MV-4-11 (cell line): ENCODE measurements around the gene RSPO4.
"Not testable (repeated sequence)": the region's sequence is repeated elsewhere in the genome, so short reads cannot be mapped to it uniquely, and the experiment has no call there.

Experiments
- DNase-seq: peaks from one replicate; lab custom pipeline; 2025; lab: John Stamatoyannopoulos, UW

The RSPO4 gene

DNA sequence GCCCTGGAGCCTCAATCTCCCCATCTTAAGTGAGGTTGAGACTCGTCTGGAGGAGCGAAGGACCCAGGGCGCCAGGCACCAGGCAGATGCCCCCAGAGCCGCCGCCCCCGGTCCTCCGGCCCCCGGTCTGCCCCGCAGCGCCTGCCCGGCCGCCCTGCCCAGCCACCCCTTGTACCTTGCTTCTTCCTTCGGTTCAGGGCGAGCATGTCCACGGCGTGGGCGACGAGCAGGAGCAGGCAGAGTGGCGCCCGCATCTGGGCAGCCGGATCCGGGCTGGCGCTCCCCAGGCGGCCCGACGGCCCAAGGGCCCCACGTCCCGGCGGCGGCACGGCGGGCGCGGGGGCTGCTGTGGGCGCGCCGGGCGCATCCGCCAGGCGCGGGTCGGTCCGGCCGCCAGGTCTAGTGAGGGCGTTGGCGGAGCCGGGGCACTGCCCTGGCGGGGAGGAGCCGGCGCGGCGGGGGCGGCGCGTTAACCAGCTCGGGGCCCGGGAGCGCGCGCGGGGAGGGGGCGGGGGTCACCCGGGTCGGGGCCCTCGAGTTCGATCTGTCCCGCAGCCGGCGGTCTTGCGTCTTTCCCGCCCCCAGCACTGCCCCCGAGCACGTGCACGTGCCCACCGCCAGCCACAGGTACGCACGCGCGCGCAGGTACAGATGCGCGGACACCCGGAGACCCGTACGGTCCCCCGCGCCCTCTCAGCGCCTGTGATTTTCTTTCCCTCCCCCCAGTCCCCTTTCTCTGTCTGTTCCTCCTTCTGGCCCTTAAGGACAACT lies at the start of gene RSPO4:
Gene RSPO4 (minus strand): TSS at position 401 of the 771 bp plus-strand sequence. CDS start 147 bp downstream, at position 254.
- DNase-seq = no peak

DNA sequence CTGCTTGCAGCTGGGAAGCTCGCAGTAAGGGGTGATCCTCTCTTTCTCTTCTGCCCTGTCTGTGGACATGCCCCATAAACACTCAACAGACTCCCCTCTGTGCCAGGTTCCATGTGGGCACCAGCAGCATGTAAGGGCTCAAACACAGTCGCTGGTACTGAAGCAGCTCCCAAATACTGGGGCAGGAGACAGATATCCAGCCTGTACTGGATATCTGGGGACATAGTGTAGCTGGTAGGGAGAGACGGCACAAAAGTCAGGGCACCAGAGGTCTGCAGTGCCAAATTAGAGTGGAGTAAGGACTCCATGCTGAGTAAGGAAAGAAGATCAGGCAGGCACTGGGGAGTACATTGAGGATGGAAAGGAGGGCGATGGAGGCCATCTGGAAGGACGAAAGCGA lies 48.3 kb upstream of the RSPO4 start:
- no peak for DNase-seq

DNA sequence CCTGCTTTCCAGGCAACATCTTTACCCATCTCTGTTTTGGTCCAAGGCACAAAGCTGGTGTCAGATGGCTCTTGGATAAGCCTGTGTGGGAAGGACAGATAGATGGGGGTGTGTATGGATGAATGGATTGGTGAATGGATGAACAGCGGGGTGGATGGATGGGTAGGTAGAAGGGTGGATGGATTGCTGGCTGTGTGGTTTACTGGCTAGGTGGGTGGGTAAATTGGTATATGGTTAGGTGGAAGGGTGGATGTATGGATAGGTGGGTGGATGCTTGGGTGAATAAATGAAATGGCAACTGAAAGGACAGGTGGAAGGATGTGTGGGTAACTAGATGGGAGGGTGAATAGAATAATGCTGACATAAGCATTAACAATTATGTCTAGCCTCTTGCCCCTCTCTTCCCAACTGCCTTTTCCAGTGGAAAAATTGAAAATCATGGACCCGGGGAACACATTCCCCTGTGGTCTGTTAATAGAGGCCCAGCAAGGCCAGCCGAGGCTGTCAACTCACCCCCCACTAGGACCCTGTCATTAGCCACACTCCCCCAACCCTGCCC lies 43.8 kb upstream of the RSPO4 start:
- DNase-seq = no peak

DNA sequence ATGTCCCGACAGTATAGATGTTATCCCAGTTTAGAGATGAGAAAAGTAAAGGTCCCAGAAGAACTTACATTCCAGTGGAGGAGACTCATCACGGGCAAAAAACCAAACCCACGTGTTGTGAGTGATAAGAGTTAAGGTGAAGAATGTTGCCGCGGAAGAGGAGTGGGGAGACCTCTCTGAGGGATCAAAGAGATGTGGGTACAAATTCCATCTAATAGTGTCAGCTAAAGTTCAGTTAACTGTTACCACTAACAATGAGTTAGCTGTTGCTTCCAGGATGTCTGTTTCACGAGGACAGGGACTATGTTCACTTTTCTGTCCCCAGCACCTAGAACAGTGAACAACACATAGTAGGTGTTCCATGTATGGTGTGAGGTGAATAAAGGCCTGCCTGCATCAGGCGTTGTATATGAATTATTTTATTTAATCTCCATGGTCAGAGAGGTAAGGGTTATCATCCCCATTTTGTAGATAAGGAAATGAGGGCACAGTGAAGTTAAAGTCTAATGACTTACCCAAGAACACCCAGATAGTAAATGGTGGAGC lies 39.8 kb upstream of the RSPO4 start:
- no peak for DNase-seq

DNA sequence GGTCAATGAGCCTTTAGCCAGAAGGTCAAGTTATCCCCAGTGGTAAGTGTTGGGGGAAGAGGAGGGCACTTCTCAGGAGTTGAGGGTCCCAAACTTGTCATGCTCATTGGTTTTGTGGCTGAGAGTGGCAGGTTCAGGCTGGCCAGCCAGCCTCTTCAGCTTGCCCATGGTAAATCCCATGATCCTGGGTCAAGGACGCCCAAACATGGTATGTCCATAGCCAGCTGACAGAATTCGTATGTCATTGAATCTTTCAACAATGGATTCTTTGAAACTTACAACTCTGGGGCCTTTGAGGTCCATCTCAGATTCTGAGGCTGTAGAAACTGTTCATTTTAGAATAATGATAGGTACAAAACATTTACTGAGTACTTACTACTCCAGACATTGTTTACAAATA lies 36.1 kb upstream of the RSPO4 start:
- no peak for DNase-seq

DNA sequence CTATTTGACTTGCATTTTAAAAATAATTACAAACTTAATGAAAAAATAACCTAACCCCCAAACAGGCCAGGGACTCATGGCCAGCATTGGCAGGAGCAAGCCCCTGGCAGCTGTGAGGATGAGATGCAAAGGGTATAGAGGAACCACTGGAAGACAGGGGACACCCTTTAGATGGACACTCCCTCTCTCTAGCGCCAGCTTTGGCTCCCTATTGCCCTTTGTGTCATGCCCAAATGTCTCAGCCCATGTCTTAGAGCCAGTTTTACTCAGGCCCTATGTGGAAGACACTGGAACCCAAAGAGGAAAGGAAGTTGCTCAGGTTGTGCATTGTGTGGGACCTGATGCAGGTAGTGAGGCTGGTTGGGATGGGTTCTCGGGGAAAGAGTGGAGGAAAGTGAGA lies 34.9 kb upstream of the RSPO4 start:
- DNase-seq = no peak

DNA sequence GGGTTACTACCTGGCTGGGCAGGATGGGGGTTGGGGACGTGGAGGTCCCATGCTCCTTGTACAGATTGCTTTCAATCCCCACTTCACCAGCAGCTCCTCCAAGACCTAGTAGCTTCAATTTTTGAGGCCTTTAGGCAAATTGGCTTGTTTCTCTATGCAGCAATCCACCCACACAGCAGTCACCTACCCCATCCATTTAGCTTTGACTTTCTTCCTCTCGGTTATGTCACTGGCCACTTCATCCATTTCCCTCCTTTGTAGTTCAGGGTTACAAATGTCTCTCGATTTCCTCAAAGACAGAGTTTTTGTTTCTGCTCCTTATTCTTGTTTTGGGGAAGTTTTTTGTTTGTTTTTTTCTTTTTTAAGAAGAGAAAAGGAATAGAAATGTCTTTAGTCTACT lies 33.4 kb upstream of the RSPO4 start:
- DNase-seq = no peak

DNA sequence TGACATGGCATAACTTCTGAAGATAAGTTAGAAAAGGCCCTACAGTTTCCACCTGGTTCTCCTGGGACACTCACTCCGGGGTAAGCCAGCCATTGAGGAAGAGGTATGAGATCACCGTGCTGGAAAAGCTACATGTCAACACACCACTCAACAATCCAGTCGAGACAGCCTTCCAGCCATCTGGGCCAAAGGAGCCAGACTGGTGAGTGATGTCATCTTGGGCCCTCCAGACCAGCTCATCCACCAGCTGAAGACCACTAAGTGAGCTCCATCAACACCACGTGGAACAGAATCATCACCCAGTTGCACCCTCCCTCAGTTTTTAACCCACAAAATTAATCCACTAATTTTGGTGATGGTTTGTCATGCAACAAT lies 32.3 kb upstream of the RSPO4 start:
- peak; percentile 84 for DNase-seq

DNA sequence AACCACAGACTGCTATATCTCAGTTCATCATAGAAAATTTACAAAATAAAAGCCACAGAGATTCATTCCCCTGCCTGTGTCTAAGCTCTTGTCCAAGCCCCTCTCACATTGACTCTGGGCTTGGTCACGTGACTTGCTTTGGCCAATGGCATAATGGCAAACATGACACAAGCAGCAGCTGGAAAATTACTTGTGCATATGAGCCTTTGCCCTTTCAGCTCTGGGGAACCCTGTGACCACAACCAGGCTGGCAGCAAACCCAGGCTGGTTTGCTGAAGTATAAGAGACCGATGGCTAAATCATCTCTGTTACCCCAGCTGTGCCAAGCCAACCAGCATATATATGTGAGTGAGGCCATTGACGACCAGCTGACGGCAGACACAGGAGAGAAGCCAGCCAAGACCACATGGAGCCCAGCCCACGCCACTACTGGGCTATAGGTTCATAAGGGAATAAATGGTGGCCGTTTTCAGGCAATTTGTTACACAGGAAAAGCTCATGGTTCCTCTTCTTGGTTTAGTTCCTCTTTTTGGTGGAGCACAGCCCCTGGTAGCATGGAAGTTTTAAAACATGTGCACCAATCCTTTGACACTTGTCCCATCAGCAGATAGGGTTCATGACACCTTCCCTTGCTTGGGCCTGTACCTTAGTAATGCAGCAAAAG lies 31.8 kb upstream of the RSPO4 start:
- DNase-seq = peak; percentile 95

DNA sequence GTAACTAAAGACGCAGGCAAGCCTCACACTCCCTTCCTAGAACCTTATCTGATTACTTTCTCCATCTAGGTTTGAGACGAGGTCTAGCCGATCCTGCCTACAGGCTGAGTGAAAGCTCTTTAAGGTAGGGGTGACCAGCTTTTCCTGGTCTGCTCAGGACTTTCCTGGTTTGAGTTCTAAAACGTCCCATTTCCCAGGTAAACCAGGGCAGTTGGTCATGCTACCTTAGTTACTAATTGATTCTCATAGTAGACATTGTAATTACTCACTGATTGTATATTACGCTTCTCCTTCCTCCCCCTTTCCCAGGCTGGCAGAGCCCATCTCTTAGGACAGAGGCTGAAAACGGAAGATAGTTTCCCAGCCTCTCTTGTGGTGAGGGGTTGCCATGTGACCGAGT lies 27.9 kb upstream of the RSPO4 start:
- no peak for DNase-seq

DNA sequence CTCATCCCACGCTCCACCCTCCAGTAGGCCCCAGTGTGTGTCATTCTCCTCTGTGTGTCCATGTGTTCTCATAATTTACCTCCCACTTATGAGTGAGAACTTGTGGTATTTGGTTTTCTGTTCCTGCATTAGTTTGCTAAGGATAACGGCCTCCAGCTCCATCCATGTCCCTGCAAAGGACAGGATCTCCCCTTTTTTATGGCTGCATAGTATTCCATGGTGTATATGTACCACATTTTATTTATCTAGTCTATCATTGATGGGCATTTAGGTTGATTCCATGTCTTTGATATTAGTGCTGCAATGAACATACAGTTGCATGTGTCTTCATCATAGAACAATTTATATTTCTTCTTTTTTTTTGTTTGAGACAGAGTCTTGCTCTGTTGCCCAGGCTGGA lies 24.1 kb upstream of the RSPO4 start:
- not testable (repeated sequence) for DNase-seq

DNA sequence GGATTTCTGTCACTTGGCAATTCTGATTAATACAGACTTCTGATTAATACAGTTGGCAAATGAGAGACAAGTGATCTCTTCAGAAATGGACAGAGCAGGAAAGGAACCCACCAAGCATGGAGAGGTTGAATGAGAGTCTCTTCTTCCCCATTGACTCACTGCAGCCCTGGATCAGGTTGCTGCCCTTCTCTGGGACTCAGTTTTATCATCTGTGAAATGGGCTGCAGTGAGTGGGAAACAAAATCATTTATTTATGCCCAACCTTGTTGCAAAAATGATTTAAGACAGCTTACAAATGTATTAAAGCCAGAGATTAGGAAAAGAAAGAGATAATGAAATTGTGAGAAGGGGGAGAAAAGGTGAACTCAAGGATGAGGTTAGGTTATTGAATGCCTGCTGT lies 20.8 kb upstream of the RSPO4 start:
- no peak for DNase-seq

DNA sequence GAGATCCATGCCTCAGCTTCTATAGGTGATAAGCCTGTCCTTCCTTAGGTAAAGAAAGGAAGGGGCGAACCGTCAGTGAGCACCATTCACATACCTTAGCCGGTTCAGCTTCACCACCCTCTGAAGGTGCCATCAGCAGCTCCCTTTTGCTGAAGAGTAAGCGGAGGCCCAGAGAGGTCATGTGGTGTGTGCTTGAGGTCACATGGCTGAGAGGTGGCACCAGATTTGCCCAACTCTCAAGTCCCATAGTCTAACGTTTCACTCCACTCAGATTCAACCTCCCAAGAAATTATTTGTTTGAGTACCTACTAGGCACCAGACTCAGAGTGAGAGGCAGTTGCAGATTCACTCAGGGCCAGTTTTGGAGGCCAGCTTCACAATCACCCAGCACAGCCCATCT lies 18.5 kb upstream of the RSPO4 start:
- no peak for DNase-seq

DNA sequence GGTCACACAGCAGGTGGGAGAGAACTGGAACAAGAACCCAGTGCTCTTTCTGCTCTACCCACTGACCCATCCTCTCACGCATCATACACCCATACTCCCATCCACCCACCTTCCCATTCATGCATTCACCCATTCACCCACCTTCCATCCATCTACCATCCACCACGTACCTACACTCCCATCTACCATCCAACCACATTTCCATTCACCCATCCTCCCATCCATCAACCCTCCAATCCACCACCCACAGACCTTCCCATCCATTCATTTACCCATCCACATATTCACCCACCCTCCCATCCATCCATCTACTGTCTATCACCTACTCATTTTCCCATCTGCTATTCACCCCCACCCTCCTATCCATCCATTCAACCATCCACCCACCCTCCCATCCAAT lies 17.2 kb upstream of the RSPO4 start:
- DNase-seq = no peak

DNA sequence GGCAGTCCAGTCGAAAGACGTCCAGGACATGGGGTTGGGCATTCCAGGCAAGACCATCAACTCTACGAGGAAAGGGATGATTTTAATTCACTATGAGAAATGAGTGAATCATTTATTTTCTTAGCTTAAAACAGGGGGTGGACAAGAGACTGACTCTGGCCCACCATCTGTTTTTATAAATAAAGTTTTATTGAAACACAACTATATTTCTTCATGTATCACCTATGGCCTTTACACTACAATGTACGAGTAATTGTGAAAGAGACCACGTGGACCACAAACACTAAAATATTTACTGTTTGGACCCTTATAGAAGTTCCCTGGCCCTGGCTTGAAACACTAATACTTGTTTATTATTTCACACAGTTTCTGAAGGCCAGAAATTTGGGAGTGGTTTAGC lies 15.6 kb upstream of the RSPO4 start:
- DNase-seq = no peak

DNA sequence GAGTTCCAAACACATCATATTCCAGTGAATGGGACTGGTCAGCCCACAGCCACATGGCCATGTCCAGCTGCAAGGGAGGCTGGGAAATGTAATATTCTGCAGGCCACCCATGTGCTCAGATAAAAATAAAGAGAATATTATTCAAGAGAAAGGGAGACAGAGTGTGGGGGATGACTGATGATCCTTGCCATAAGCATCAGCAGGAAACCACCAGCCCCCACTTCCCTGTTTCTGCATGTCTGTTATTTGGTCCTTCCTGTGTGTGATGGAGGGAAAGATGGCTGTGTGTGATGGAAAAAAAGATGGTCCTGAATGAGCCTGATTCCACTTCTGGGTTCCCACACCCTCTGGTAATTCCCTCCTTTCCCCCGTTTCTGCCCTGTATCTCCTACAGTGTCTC lies 13.1 kb upstream of the RSPO4 start:
- peak; percentile 66 for DNase-seq

DNA sequence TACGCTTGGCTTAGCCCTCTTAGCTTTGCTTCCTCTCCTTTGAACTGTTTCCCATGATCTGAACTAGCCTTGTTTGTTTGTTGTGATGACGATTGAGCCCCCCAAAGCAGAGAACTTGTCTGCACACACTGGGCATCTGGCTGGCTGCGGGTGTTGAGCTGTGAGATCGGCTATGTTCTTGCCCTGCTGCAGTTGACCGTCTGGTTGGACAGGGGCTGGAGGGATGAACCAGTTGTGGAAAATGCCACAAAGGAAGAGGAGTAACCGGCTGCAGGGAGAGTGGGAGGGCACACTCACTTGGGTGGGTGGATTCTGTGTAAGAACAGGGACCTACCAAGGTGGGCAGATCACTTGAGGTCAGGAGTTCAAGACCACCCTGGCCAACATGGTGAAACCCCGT lies 12.4 kb upstream of the RSPO4 start:
- DNase-seq = no peak

DNA sequence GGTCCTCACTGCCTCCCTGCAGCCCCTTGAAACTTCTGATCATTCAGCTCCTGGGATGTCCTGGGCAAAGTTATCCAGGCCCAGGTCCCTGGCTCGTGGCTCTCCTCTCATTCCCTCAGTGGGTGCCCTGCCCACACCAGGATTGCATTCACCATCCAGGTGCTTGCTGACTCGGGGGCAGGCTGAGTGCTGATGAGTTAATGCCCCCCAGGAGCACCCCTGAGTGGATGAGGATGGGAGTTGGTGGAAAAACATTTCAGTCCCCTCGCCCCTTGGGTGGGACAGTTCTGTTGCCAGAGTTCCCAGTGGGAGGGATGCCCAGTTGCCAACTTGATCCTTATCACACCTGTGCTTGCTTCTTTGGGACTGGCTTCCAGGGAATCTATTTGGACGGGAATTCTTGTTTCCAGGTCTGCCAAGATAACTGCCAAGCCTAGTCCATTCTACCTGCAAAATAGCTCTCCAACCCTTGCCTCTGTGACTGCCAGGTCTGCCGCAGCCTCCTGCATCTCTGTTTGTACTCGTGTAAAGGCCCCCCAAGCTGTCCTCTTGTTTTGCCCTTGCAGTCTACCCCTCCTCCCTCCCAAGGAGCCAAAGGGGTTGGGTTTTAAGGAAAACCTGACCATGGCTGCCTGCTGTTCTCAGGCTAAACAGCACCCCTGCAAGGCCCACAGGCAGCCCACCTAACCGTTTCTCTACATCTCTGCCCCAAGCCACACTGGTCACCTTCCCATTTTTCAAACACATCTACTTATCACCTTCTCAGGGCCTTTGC lies 11.6 kb upstream of the RSPO4 start:
- DNase-seq = no peak

DNA sequence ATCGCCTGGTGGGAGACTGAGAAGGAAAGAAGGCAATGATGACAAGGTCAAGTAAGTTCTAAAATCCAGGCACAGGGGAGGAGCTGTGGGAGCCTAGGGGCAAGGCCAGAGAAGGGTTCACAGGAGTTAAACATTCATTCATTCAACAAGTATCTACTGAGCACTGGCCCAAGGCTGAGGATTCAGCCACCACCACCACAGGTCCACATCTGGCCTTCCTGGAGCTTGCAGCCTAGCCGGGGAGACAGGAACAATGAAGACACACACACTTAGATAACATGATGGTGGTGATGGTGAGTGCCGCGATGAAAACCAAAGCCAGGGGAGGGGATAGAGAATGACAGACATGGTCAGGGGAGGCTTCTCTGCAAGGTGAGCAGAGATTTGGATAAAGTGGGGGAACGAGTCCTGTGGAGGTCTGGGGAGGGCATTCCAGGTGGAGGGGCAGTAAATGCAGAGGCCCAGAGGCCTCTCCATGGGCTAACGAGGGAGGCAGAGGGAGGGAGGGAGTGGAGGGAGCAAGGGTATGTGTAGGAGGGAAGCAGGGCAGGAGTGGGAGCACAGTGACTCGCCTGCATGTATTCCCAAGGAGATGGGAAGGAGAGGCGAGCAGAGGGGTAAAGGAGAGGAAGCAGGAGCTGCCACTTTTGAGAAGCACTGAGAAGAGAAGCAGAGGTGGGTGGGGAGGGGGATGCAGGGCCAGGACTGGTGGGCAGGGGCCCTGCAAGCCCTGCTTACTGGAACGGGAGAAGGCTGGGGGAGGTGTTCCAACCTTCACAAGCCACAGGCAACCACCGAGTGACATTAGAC lies 10.5 kb upstream of the RSPO4 start:
- no peak for DNase-seq

DNA sequence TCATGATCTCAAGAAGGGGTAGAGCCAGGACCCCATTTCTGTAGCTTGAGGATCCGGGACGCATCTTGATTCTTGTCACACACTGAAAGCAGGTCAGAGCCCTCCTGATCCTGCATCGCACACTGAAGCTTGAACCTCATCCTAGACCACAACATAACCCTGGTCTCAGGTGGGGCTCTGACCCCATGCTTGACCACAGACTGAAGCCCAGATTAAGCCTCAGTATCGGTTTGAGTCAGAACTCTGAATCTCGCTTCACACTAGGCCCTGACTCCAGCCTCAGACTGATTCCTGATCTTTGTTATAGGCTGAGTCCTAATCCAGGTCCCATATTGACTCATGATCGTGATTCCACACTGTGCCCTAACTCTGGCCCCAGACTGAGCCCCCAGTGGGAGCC lies 8.5 kb upstream of the RSPO4 start:
- DNase-seq = no peak

DNA sequence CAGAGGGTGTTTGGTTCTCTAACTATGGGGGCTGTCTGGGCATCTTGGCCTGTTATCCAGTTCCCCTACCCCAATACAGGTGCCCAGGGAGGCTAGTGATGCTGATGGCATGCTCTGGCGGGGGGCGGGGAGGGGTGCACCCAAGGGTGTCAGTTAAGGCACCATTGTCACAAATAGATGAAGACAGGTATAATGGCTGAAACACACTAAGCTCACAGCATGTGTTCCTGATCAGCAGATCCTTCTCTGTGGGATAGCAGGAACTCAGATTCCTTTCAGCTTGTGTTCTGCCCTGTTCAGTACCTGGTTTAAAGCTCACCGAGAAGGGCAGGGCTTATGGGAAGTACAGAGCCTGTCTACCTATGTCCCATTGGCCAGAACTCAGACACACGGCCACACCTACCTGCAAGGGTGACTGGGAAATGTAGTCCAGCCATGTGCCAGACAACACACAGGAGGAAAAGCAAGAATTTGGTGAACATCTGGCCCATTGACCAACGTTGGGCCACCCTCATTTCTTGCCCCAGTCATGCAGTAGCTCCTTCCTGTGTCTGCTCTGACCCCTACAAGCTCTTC lies 3.4 kb upstream of the RSPO4 start:
- DNase-seq = peak; percentile 3
